BJ (cell line): Measurements from ENCODE around the gene MLC1. TPM values are rescaled to one million over a fixed set of nuclear protein-coding genes. Genes with fewer than 3 reads are reported as not detected.

Experiments
- CTCF ChIA-PET: fragments of 350-600 bp; formaldehyde crosslinking; extraction: SDS; loops from one replicate; lab custom pipeline; 2021; ENCODE audit warnings: antibody characterized with exemption, inconsistent platforms; lab: Yijun Ruan, JAX
- POLR2A ChIA-PET: fragments of 300-600 bp; sonication (Branson Sonifier 250); formaldehyde crosslinking; extraction: SDS; loops from one replicate; lab custom pipeline; 2021; ENCODE audit warnings: antibody characterized with exemption; lab: Charles Lee
- DNase-seq: peaks from one replicate; pipeline ENCODE4 v3.0.0-alpha.2; 2011; ENCODE audit warnings: low read depth
- H3K27me3 ChIP-seq: 2 replicates; pipeline ENCODE4 v1.6.0; 2011; ENCODE audit warnings: low read length; ENCODE audit not compliant: control insufficient read depth, insufficient read depth
- H3K36me3 ChIP-seq: 2 replicates; pipeline ENCODE4 v1.5.1; 2011; ENCODE audit warnings: low read length; ENCODE audit not compliant: control insufficient read depth, insufficient read depth
- H3K4me3 ChIP-seq: 2 replicates; pipeline ENCODE4 v1.5.1; 2011; ENCODE audit warnings: low read depth, mild to moderate bottlenecking, control low read depth, low read length
- polyA plus RNA-seq: library from polyadenylated mRNA; depleted of rRNA; stranded (reverse); fragments of >200 nt; gene quantifications from 2 replicates; pipeline ENCODE4 v1.2.3, GENCODE V29; 2011
- TF ChIP-seq, protein P1 (sequence below): IDR thresholded peaks from 2 replicates; pipeline ENCODE4 v1.5.1; 2011; ENCODE audit warnings: low read depth, mild to moderate bottlenecking, control low read depth, inconsistent platforms, low read length, moderate library complexity; ENCODE audit not compliant: insufficient read depth

Gene MLC1
- polyA plus RNA-seq, 1 experiment: 0.15 TPM

- H3K27me3 ChIP-seq: peaks cover 4% of the 10 kb centered on the region; the same call in 1 of the 2 replicates
These were observed 1.7 kb downstream of the MLC1 start for GRCh38 chr22:50083462-50084079.

GRCh38 chr22:50082961-50083461, 2.2 kb downstream of the MLC1 start:
- TF ChIP-seq, protein P1, sequence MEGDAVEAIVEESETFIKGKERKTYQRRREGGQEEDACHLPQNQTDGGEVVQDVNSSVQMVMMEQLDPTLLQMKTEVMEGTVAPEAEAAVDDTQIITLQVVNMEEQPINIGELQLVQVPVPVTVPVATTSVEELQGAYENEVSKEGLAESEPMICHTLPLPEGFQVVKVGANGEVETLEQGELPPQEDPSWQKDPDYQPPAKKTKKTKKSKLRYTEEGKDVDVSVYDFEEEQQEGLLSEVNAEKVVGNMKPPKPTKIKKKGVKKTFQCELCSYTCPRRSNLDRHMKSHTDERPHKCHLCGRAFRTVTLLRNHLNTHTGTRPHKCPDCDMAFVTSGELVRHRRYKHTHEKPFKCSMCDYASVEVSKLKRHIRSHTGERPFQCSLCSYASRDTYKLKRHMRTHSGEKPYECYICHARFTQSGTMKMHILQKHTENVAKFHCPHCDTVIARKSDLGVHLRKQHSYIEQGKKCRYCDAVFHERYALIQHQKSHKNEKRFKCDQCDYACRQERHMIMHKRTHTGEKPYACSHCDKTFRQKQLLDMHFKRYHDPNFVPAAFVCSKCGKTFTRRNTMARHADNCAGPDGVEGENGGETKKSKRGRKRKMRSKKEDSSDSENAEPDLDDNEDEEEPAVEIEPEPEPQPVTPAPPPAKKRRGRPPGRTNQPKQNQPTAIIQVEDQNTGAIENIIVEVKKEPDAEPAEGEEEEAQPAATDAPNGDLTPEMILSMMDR: no peak
- Histone ChIP-seq H3K27me3 (peaks cover 4% of the 10 kb centered on the region; the same call in 1 of the 2 replicates), H3K36me3 (no peaks in the 10 kb centered on the region; the same call in 1 of the 2 replicates), H3K4me3 (no peak overlapping the region)
- POLR2A ChIA-PET: no interaction called here
- CTCF ChIA-PET: no interaction called here
- no peak for DNase-seq

More at GRCh38 chr22:50083462-50084079, 1.7 kb downstream of the MLC1 start:
- no peaks in the 10 kb centered on the region; the same call in 1 of the 2 replicates for H3K36me3 ChIP-seq
- ChIA-PET CTCF (no interaction called here), POLR2A (no interaction called here)
- no peak overlapping the region for H3K4me3 ChIP-seq
- TF ChIP-seq, protein P1: no peak
- DNase-seq: no peak

- no peak for DNase-seq
- ChIA-PET POLR2A (no interaction called here), CTCF (interaction anchor here (0.6 to 1.4 kb wide), 2 partner anchors 24 to 88 kb away, joined by 3 to 7 read pairs; no protein-coding TSS in a partner anchor)
- TF ChIP-seq, protein P1: no peak
- Histone ChIP-seq H3K4me3 (no peak overlapping the region), H3K27me3 (peaks cover 4% of the 10 kb centered on the region; the same call in 1 of the 2 replicates), H3K36me3 (no peaks in the 10 kb centered on the region; the same call in 1 of the 2 replicates)
These were observed 3.0 kb downstream of the MLC1 start for GRCh38 chr22:50082197-50082715.

- H3K27me3 ChIP-seq: peaks cover 4% of the 10 kb centered on the region; the same call in 1 of the 2 replicates
- POLR2A ChIA-PET: no interaction called here
- DNase-seq: no peak
- CTCF ChIA-PET: interaction anchor here (0.6 to 1.4 kb wide), 2 partner anchors 25 to 87 kb away, joined by 3 to 7 read pairs; no protein-coding TSS in a partner anchor
- H3K4me3 ChIP-seq: no peak overlapping the region
- H3K36me3 ChIP-seq: no peaks in the 10 kb centered on the region; the same call in 1 of the 2 replicates
- TF ChIP-seq, protein P1: no peak
These were observed 3.6 kb downstream of the MLC1 start for GRCh38 chr22:50081426-50082196.

DNA sequence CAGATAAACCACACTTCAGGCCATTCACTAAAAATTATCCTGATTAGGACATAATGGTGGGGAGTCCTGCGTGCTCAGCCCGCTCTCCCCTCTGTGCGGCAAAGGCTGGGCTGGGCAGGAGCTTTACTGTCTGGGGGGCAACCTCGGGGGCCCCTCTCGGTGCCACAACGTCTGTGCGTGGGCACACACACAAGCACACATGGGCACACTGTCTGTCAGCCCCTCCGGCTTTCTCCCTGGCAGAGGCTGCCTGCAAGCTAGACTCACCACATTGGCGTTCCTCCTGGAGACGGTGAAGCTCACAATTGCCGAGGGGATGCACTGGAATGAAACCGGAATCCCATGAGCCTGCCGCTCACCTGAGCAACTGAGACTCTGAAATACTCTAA, 5.2 kb downstream of the MLC1 start:
- ChIA-PET CTCF (no interaction called here), POLR2A (no interaction called here)
- Histone ChIP-seq H3K36me3 (no peaks in the 10 kb centered on the region; the same call in 1 of the 2 replicates), H3K4me3 (no peak overlapping the region), H3K27me3 (peaks cover 4% of the 10 kb centered on the region; the same call in 1 of the 2 replicates)
- DNase-seq: no peak
- TF ChIP-seq, protein P1: no peak
